Activated T-cell treated with anti-CD3 and anti-CD28 coated beads for 1 hour (primary cell): ENCODE data around the gene PHLDA2.

Experiments used
- DNase-seq: peaks from one replicate; pipeline ENCODE4 v3.0.0-alpha.2; 2020; ENCODE audit warnings: low read depth

The PHLDA2 gene

GRCh38 chr11:2929950-2930703 lies 907 bp upstream of the PHLDA2 start:
- DNase-seq, result no peak

GRCh38 chr11:2929531-2929949 lies 320 bp upstream of the PHLDA2 start:
- no peak for DNase-seq

GRCh38 chr11:2927851-2928604 lies 1.2 kb downstream of the PHLDA2 start:
- no peak for DNase-seq

GRCh38 chr11:2927121-2927800 lies 2.0 kb downstream of the PHLDA2 start:
- no peak for DNase-seq

GRCh38 chr11:2926611-2927051 lies 2.6 kb downstream of the PHLDA2 start:
- no peak for DNase-seq

- DNase-seq, result no peak
These were observed 4.2 kb downstream of the PHLDA2 start for GRCh38 chr11:2924821-2925675.

GRCh38 chr11:2924381-2924780 lies 4.8 kb downstream of the PHLDA2 start:
- DNase-seq, result no peak

- DNase-seq, result no peak
These were observed 5.5 kb downstream of the PHLDA2 start for GRCh38 chr11:2923446-2924375.

- no peak for DNase-seq
These were observed 6.6 kb downstream of the PHLDA2 start for GRCh38 chr11:2922655-2923054.

- no peak for DNase-seq
These were observed 7.3 kb downstream of the PHLDA2 start for GRCh38 chr11:2921742-2922493.

GRCh38 chr11:2921261-2921660 lies 8.0 kb downstream of the PHLDA2 start:
- no peak for DNase-seq

- no peak for DNase-seq
These were observed 8.9 kb downstream of the PHLDA2 start for GRCh38 chr11:2920343-2920742.

GRCh38 chr11:2919837-2920236 lies 9.4 kb downstream of the PHLDA2 start:
- no peak for DNase-seq

- no peak for DNase-seq
These were observed 10.0 kb downstream of the PHLDA2 start for GRCh38 chr11:2919188-2919587.

GRCh38 chr11:2917842-2918490 lies 11.3 kb downstream of the PHLDA2 start:
- no peak for DNase-seq

- DNase-seq, result no peak
These were observed 12.2 kb downstream of the PHLDA2 start for GRCh38 chr11:2916892-2917645.

GRCh38 chr11:2916114-2916891 lies 12.9 kb downstream of the PHLDA2 start:
- DNase-seq, result no peak

GRCh38 chr11:2915473-2915872 lies 13.7 kb downstream of the PHLDA2 start:
- DNase-seq, result no peak
